ENCODE measurements around the gene LRIT3.

LRIT3 gene

DNA sequence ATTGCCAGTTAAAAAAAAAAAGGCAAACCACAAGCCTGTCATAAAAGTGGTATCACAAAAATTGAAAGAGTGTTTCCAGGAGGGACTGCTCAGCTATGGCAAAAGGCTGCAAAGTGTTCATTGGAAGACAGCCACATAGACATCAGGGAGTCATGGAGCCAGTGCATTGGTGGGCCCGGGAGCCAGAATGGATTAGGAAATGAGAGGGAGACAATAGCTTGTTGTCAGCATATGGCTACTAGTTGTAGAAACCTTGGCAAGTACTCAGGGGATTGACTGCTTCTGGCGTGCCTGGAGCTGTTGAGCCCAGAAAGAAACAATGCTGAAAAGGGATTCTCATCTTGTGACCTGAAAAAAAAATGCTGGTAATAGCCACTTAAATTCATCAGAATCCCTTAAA is 27.3 kb upstream of the LRIT3 start:
- peaks cover 16% of the 10 kb centered on the region for H3K4me1 ChIP-seq (ENCODE audit: control insufficient read depth, low read length)
- no peak overlapping the region for H3K4me3 ChIP-seq (ENCODE audit: low read length)
- H3K9me2 ChIP-seq (replicated peaks; ENCODE audit: control insufficient read depth, low read length): no peaks in the 10 kb centered on the region
- H3K27ac ChIP-seq (ENCODE audit: low read depth, low read length): no peak overlapping the region
- no peaks in the 10 kb centered on the region for H3K9me3 ChIP-seq (ENCODE audit: control insufficient read depth, insufficient read depth, low read length)
- H3K36me3 ChIP-seq (ENCODE audit: control insufficient read depth, low read length): peaks cover 86% of the 10 kb centered on the region
- H3K27me3 ChIP-seq (ENCODE audit: control insufficient read depth, low read length): no peaks in the 10 kb centered on the region
- no peak for TF ChIP-seq EZH2phosphoT487 (IDR thresholded peaks at IDR 0.05; ENCODE audit: borderline replicate concordance, low read length)
- TF ChIP-seq, protein P1, sequence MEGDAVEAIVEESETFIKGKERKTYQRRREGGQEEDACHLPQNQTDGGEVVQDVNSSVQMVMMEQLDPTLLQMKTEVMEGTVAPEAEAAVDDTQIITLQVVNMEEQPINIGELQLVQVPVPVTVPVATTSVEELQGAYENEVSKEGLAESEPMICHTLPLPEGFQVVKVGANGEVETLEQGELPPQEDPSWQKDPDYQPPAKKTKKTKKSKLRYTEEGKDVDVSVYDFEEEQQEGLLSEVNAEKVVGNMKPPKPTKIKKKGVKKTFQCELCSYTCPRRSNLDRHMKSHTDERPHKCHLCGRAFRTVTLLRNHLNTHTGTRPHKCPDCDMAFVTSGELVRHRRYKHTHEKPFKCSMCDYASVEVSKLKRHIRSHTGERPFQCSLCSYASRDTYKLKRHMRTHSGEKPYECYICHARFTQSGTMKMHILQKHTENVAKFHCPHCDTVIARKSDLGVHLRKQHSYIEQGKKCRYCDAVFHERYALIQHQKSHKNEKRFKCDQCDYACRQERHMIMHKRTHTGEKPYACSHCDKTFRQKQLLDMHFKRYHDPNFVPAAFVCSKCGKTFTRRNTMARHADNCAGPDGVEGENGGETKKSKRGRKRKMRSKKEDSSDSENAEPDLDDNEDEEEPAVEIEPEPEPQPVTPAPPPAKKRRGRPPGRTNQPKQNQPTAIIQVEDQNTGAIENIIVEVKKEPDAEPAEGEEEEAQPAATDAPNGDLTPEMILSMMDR (IDR thresholded peaks at IDR 0.05; ENCODE audit: low read depth, low read length, poor library complexity, severe bottlenecking): no peak
- H3K79me2 ChIP-seq (ENCODE audit: control insufficient read depth, low read length): peaks cover 56% of the 10 kb centered on the region
- no peaks in the 10 kb centered on the region for H4K20me1 ChIP-seq (ENCODE audit: control insufficient read depth, insufficient read depth, low read depth, low read length)
- peaks cover 7% of the 10 kb centered on the region; the same call in 1 of the 2 replicates for H3F3A ChIP-seq (ENCODE audit: control insufficient read depth, insufficient read depth)
- no peak overlapping the region for H3K4me2 ChIP-seq (ENCODE audit: low read length)

DNA sequence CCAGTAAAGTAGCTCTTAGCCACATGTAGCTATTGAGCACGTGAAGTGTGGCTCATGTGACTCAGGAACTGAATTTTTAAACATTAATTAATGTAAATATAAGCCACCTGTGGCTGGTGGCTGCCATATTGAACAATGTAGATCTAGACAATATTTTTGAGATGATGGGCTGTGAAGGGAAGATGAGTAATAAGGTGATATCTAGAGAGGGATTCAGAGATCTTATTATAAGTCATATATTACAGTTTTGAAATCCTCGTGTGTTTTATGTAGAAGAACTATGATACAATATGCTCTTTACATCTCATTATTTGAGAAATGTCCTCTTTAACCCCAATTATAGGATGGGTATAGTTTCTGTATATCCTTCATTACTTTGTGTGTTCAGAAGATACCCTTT is 26.7 kb upstream of the LRIT3 start:
- Histone ChIP-seq H3K4me1 (ENCODE audit: control insufficient read depth, low read length) (peaks cover 16% of the 10 kb centered on the region), H3K27ac (ENCODE audit: low read depth, low read length) (no peak overlapping the region), H3K9me3 (ENCODE audit: control insufficient read depth, insufficient read depth, low read length) (no peaks in the 10 kb centered on the region), H4K20me1 (ENCODE audit: control insufficient read depth, insufficient read depth, low read depth, low read length) (no peaks in the 10 kb centered on the region), H3K9me2 (replicated peaks; ENCODE audit: control insufficient read depth, low read length) (no peaks in the 10 kb centered on the region), H3K79me2 (ENCODE audit: control insufficient read depth, low read length) (peaks cover 50% of the 10 kb centered on the region), H3K4me2 (ENCODE audit: low read length) (no peak overlapping the region), H3K4me3 (ENCODE audit: low read length) (no peak overlapping the region), H3F3A (ENCODE audit: control insufficient read depth, insufficient read depth) (peaks cover 7% of the 10 kb centered on the region), H3K36me3 (ENCODE audit: control insufficient read depth, low read length) (peaks cover 85% of the 10 kb centered on the region), H3K27me3 (ENCODE audit: control insufficient read depth, low read length) (no peaks in the 10 kb centered on the region)
- TF ChIP-seq, protein P1 (IDR thresholded peaks at IDR 0.05; ENCODE audit: low read depth, low read length, poor library complexity, severe bottlenecking): no peak
- no peak for TF ChIP-seq EZH2phosphoT487 (IDR thresholded peaks at IDR 0.05; ENCODE audit: borderline replicate concordance, low read length)

DNA sequence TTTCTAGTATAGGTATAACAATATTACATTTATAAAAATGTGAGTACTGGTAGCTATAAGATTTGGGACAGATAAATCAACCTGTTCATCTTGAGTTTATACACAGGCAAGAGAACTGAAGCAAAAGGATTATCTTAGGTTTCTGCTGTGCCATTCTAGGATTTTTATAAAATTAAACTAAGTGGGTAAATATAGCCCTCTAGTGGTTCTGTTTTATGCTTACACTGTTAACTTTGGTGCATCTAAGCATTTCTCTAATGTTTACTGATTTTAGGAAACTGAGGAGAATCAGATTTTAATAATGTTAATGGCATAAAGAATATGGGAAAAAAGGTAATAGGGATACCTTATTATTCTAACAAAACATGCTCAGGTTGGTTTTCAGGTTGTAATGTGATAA is 21.2 kb upstream of the LRIT3 start:
- no peak for TF ChIP-seq EZH2phosphoT487 (IDR thresholded peaks at IDR 0.05; ENCODE audit: borderline replicate concordance, low read length)
- TF ChIP-seq, protein P1 (IDR thresholded peaks at IDR 0.05; ENCODE audit: low read depth, low read length, poor library complexity, severe bottlenecking): peak; percentile 57
- no peaks in the 10 kb centered on the region for H4K20me1 ChIP-seq (ENCODE audit: control insufficient read depth, insufficient read depth, low read depth, low read length)
- H3K4me1 ChIP-seq (ENCODE audit: control insufficient read depth, low read length): no peaks in the 10 kb centered on the region
- no peak overlapping the region for H3K4me2 ChIP-seq (ENCODE audit: low read length)
- no peaks in the 10 kb centered on the region for H3K9me3 ChIP-seq (ENCODE audit: control insufficient read depth, insufficient read depth, low read length)
- H3K36me3 ChIP-seq (ENCODE audit: control insufficient read depth, low read length): peaks cover 57% of the 10 kb centered on the region
- no peaks in the 10 kb centered on the region for H3K79me2 ChIP-seq (ENCODE audit: control insufficient read depth, low read length)
- H3K27ac ChIP-seq (ENCODE audit: low read depth, low read length): no peak overlapping the region
- H3K9me2 ChIP-seq (replicated peaks; ENCODE audit: control insufficient read depth, low read length): no peaks in the 10 kb centered on the region
- H3F3A ChIP-seq (ENCODE audit: control insufficient read depth, insufficient read depth): peaks cover 10% of the 10 kb centered on the region
- H3K4me3 ChIP-seq (ENCODE audit: low read length): no peak overlapping the region
- no peaks in the 10 kb centered on the region for H3K27me3 ChIP-seq (ENCODE audit: control insufficient read depth, low read length)
